HCT116 (cell line): ENCODE data around the gene IFNA21.

Experiments
- ATF3 ChIP-seq: IDR thresholded peaks from 2 replicates; pipeline ENCODE4 v1.6.1; 2012
- EZH2 ChIP-seq: fragments of 200-600 bp; sonication (generic); IDR thresholded peaks from 2 replicates; pipeline ENCODE4 v1.6.1; 2017; ENCODE audit warnings: antibody characterized with exemption, mixed run types
- FOSL1 ChIP-seq: IDR thresholded peaks from 2 replicates; pipeline ENCODE4 v1.6.1; 2012; ENCODE audit warnings: low read depth
- POLR2A ChIP-seq: IDR thresholded peaks from 2 replicates; pipeline ENCODE4 v1.7.0; 2011; ENCODE audit warnings: borderline replicate concordance; ENCODE audit not compliant: insufficient read depth, insufficient read length; ENCODE audit errors: extremely low read depth
- RAD21 ChIP-seq: IDR thresholded peaks from 2 replicates; pipeline ENCODE4 v1.6.1; 2012; ENCODE audit warnings: low read depth, mild to moderate bottlenecking
- TCF7L2 ChIP-seq: IDR thresholded peaks from 2 replicates; pipeline ENCODE4 v1.7.0; 2011; ENCODE audit warnings: borderline replicate concordance, inconsistent platforms; ENCODE audit not compliant: insufficient read depth, insufficient read length; ENCODE audit errors: extremely low read depth
- TF ChIP-seq, protein P1 (sequence below), 3 experiments: fragments of 200-600 bp in 1 of 3; sonication (generic) in 1 of 3; IDR thresholded peaks in 2 of 3; conservative IDR thresholded peaks in 1 of 3; 2 replicates each; pipeline ENCODE4 v1.5.1; 2012 to 2017; ENCODE audit warnings: low read depth in 2 of 3, low read length in 2 of 3, antibody characterized with exemption in 1 of 3, borderline replicate concordance in 1 of 3, control low read depth in 1 of 3, mild to moderate bottlenecking in 1 of 3, mixed read lengths in 1 of 3, mixed run types in 1 of 3, moderate library complexity in 1 of 3; ENCODE audit not compliant: insufficient read depth in 1 of 3
- TF ChIP-seq, protein P2 (sequence below): IDR thresholded peaks from 2 replicates; pipeline ENCODE4 v1.6.1; 2011; ENCODE audit warnings: mild to moderate bottlenecking, low read length, moderate library complexity; ENCODE audit not compliant: insufficient replicate concordance; ENCODE audit errors: extremely low read depth

DNA sequence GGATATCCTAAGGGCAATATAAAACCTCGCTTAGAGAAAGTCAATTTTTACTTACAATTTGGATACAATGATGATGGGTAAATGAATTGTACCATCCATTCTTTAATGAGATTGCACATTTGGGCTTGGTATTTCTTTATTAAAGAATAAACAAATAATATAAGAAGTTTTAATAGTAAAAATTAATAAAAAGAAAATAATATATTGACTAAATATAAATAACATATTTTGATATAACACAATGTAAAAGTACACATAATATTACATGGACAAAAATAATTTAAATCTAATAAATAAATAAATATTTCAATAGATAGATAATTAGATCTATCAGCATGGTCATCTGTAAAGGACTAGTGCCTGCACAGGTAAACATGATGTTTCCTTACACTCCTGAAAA lies 944 bp downstream of the IFNA21 start:
- TF ChIP-seq POLR2A (no peak), ATF3 (no peak), FOSL1 (no peak), TCF7L2 (no peak), EZH2 (no peak), RAD21 (no peak)
- TF ChIP-seq, protein P1, sequence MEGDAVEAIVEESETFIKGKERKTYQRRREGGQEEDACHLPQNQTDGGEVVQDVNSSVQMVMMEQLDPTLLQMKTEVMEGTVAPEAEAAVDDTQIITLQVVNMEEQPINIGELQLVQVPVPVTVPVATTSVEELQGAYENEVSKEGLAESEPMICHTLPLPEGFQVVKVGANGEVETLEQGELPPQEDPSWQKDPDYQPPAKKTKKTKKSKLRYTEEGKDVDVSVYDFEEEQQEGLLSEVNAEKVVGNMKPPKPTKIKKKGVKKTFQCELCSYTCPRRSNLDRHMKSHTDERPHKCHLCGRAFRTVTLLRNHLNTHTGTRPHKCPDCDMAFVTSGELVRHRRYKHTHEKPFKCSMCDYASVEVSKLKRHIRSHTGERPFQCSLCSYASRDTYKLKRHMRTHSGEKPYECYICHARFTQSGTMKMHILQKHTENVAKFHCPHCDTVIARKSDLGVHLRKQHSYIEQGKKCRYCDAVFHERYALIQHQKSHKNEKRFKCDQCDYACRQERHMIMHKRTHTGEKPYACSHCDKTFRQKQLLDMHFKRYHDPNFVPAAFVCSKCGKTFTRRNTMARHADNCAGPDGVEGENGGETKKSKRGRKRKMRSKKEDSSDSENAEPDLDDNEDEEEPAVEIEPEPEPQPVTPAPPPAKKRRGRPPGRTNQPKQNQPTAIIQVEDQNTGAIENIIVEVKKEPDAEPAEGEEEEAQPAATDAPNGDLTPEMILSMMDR (IDR thresholded peaks at IDR 0.05 in 2 of 3, conservative IDR thresholded peaks at IDR 0.05 in 1 of 3; ENCODE audit: borderline replicate concordance in 1 of 3, insufficient read depth in 1 of 3, low read depth in 2 of 3, low read length in 2 of 3): no peak
- TF ChIP-seq, protein P2, sequence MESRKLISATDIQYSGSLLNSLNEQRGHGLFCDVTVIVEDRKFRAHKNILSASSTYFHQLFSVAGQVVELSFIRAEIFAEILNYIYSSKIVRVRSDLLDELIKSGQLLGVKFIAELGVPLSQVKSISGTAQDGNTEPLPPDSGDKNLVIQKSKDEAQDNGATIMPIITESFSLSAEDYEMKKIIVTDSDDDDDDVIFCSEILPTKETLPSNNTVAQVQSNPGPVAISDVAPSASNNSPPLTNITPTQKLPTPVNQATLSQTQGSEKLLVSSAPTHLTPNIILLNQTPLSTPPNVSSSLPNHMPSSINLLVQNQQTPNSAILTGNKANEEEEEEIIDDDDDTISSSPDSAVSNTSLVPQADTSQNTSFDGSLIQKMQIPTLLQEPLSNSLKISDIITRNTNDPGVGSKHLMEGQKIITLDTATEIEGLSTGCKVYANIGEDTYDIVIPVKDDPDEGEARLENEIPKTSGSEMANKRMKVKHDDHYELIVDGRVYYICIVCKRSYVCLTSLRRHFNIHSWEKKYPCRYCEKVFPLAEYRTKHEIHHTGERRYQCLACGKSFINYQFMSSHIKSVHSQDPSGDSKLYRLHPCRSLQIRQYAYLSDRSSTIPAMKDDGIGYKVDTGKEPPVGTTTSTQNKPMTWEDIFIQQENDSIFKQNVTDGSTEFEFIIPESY: no peak
